22Rv1 (cell line): ENCODE data around the gene ATF4.

Experiments
- ZFX ChIP-seq: fragments of 450-650 bp; IDR thresholded peaks from 2 replicates; pipeline ENCODE4 v1.6.1; 2017; ENCODE audit warnings: antibody characterized with exemption, borderline replicate concordance
- TF ChIP-seq, protein P1 (sequence below): fragments of 450-650 bp; IDR thresholded peaks from 2 replicates; pipeline ENCODE4 v1.5.1; 2017; ENCODE audit warnings: mild to moderate bottlenecking

DNA sequence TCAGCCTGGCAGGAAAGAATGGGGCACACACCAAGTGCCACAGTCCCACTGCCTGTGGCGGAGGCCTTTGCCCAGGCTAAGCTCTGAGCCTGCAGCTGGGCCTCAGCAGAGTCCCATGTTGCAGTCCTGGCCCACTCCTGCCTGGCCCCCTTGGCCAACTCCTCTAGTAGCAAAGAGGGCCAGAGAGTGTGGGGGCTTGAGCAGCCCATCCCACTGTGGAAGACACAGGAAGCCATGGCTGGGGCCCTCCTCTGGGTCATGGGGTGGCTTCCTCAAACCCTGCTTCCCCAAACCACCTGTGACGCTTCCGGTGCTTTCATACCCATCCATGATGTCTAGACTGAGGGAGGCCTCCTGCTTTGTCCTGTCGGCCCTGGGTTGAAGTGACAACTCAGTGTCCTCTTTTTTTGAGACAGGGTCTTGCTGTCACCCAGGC lies 6.4 kb downstream of the ATF4 start:
- TF ChIP-seq, protein P1, sequence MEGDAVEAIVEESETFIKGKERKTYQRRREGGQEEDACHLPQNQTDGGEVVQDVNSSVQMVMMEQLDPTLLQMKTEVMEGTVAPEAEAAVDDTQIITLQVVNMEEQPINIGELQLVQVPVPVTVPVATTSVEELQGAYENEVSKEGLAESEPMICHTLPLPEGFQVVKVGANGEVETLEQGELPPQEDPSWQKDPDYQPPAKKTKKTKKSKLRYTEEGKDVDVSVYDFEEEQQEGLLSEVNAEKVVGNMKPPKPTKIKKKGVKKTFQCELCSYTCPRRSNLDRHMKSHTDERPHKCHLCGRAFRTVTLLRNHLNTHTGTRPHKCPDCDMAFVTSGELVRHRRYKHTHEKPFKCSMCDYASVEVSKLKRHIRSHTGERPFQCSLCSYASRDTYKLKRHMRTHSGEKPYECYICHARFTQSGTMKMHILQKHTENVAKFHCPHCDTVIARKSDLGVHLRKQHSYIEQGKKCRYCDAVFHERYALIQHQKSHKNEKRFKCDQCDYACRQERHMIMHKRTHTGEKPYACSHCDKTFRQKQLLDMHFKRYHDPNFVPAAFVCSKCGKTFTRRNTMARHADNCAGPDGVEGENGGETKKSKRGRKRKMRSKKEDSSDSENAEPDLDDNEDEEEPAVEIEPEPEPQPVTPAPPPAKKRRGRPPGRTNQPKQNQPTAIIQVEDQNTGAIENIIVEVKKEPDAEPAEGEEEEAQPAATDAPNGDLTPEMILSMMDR = no peak
- no peak for TF ChIP-seq ZFX
